ENCODE measurements around the gene SLC16A4.
"Not testable (repeated sequence)": the region's sequence is repeated elsewhere in the genome, so short reads cannot be mapped to it uniquely, and the experiment has no call there.

Gene SLC16A4

DNA sequence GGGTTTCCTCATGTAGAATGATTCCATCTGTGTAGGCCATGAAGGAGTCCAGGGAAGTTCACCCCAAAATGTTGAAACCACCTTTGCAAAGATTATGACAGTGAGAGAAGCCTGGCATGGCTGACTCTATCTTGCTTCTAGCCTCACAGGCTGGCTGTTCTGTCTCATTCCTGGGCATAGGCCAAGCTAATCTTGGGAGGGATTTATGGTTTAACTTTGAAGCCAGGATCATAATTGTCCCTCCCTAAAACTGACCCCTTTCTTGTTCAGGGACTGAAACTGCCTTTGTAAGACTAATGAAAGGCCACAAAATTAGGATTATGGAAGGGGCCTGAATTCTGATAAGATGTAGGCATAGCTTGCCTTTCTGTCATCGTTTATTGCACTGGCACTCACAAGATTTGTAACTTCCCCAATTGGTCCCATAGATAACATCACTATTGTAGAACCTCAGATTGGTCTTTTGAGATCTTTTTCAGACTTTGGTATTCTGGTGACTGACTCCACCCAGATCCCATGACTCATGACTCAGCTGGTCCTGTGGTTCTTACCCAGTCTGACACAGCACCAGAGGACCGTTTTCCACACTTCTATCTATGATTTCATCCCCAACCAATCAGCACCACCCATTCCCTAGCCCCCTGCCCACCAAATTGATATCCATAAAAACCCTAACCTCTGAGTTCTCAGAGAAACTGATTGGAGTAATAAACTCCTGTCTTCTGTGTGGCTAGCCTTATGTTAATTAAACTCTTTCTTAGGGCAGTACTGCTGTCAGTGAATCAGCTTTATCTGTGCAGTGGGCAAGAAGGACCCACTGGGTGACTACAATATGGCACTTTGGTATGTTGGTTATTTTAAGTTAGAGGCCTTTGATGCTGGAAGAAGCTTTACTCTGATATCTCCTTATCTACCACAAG is 30.3 kb upstream of the SLC16A4 start:
- no peak overlapping the region for H3K4me3 ChIP-seq (ENCODE audit: control insufficient read depth, low read depth, low read length)
- TF ChIP-seq, protein P1, sequence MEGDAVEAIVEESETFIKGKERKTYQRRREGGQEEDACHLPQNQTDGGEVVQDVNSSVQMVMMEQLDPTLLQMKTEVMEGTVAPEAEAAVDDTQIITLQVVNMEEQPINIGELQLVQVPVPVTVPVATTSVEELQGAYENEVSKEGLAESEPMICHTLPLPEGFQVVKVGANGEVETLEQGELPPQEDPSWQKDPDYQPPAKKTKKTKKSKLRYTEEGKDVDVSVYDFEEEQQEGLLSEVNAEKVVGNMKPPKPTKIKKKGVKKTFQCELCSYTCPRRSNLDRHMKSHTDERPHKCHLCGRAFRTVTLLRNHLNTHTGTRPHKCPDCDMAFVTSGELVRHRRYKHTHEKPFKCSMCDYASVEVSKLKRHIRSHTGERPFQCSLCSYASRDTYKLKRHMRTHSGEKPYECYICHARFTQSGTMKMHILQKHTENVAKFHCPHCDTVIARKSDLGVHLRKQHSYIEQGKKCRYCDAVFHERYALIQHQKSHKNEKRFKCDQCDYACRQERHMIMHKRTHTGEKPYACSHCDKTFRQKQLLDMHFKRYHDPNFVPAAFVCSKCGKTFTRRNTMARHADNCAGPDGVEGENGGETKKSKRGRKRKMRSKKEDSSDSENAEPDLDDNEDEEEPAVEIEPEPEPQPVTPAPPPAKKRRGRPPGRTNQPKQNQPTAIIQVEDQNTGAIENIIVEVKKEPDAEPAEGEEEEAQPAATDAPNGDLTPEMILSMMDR (conservative IDR thresholded peaks at IDR 0.05; ENCODE audit: control insufficient read depth, insufficient read depth, low read depth, low read length): no peak
- peak; percentile 87 for DNase-seq (ENCODE audit: low read depth)

DNA sequence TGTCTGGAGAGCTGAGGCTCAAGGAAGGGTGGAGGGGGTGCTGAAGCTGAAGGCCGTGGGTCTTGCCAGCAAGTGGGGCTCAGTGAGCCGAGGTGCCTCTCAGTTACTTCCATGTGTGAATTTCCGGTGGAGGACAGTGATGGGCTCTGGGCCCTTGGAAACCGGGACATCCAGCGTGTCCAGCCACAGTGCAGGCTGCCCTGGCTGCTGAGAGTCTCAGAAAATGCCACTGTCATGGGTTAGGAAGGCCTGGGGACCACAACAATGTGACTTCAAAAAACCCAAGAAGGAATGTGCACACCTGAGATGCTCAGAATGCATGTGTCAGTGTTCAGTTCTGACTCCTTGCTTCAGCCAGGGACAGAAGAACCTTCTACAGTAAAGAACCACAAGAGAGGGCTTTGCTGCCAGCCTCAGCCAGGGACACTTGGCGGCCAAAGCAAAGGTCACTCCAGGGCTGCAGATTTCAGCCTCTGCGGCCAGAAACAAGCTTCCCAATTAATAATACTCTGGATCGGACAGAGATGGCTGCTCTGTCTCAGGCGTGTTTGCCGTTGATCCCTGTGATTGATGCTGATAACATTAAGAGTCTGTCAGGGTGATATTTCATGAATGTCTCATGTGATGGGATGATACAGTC is 29.3 kb upstream of the SLC16A4 start:
- TF ChIP-seq, protein P1 (conservative IDR thresholded peaks at IDR 0.05; ENCODE audit: control insufficient read depth, insufficient read depth, low read depth, low read length): no peak
- no peak for DNase-seq (ENCODE audit: low read depth)
- H3K4me3 ChIP-seq (ENCODE audit: control insufficient read depth, low read depth, low read length): no peak overlapping the region

DNA sequence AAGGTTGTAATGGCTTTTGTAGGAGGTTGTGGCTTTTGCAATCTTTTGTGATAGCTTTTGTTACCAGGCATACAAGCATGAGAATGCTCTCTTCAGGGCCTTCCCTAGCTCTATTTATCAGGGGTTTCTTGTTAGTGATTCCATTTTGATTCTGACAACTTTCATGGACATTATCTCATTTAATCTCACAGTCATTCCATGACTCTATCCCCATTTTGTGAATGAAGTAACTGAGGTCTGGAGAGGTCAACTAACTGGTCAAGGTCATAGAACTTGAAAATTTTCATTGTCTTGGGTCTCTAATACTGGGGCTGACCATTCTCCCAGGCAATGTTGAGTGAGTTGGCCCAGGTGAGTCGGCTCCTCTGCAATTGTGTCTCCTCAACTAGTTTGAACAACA is 27.9 kb upstream of the SLC16A4 start:
- TF ChIP-seq, protein P1 (conservative IDR thresholded peaks at IDR 0.05; ENCODE audit: control insufficient read depth, insufficient read depth, low read depth, low read length): no peak
- no peak overlapping the region for H3K4me3 ChIP-seq (ENCODE audit: control insufficient read depth, low read depth, low read length)
- no peak for DNase-seq (ENCODE audit: low read depth)

DNA sequence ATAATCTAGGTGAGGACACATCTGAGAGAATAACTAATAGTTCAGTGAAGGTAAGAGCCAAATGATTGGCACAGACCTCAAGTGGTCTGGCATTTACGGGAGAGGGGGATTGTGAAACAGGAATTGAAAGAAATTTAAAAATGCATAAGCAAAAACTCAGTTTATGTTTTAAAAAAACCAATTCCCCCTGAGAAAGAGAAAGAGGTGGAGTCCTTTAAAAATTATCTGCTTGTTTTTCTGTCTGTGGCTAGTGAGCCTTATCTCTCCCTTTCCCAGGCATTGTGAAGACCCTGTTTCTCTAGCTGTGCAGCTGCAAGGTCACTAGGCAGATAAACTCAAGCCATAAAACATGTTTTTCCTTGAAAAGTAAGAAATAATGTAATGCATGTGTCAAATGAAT is 22.2 kb upstream of the SLC16A4 start:
- not testable (repeated sequence) for H3K4me3 ChIP-seq (ENCODE audit: control insufficient read depth, low read depth, low read length)

DNA sequence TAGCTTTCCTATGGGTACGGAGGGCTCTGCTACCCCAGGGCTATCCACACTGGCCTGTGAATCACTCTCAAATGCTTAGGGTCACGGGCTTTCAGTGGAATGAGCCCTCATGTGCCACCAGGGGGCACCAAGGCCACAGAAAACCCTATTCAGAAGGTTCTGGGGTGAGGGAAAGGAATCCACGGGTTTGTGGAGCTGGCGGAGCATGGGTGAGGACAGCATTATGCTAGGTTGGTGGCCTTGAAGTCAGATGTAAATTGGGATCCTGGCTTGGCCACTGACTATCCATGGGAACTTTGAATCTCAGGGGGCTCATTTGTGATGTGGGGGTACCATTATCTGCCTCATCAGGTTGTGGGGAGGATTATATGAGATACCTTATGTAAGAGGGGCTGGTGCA is 21.8 kb upstream of the SLC16A4 start:
- H3K4me3 ChIP-seq (ENCODE audit: control insufficient read depth, low read depth, low read length): no peak overlapping the region
- TF ChIP-seq, protein P1 (conservative IDR thresholded peaks at IDR 0.05; ENCODE audit: control insufficient read depth, insufficient read depth, low read depth, low read length): peak; percentile 87
- peak; percentile 71 for DNase-seq (ENCODE audit: low read depth)

More for the DNA sequence above, 22.2 kb upstream of the SLC16A4 start:
- DNase-seq (ENCODE audit: low read depth): not testable (repeated sequence)

DNA sequence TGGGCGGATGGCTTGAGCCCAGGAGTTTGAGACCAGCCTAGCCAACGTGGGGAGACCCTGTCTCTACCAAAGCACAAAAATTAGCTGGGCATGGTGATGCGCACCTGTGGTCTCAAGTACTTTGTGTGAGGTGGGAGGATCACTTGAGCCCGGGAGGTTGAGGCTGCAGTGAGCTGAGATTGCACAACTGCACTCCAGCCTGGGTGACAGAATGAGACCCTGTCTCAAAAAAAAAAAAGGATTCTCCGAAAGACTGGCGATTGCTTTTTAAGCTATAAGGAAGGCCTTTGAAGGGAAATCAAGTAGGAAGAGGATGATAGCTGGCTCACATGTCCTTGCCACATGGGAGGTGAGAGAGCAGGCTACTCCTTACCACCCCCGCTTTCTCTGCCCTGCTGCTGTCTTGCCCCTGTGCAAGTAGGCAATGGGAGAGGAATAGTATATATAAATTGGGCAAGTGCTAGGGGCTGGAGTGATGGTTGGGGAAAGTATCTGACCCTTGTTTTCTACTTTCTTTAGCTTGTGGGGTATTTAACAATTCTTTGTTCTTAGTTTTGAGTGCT is 20.4 kb upstream of the SLC16A4 start:
- no peak for DNase-seq (ENCODE audit: low read depth)
- TF ChIP-seq, protein P1 (conservative IDR thresholded peaks at IDR 0.05; ENCODE audit: control insufficient read depth, insufficient read depth, low read depth, low read length): no peak
- H3K4me3 ChIP-seq (ENCODE audit: control insufficient read depth, low read depth, low read length): no peak overlapping the region

DNA sequence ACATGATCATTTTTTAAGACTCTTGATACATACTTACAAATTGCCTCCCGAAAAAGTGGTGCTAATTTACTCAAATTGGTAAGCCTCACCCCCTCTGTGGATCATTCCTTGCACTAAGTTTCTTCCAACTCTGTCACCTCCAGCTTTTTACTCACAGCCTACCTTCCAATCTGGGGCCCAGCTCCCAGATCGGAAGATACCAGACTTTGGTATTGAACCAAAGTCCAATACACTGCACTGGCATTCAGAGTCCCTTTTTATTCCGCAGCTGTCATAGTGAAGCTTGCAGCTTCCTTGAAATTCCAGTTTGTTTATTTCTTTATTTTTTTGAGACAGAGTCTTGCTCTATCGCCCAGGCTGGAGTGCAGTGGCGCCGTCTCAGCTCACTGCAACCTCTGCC is 18.5 kb upstream of the SLC16A4 start:
- TF ChIP-seq, protein P1 (conservative IDR thresholded peaks at IDR 0.05; ENCODE audit: control insufficient read depth, insufficient read depth, low read depth, low read length): no peak
- no peak for DNase-seq (ENCODE audit: low read depth)
- no peak overlapping the region for H3K4me3 ChIP-seq (ENCODE audit: control insufficient read depth, low read depth, low read length)
